Activated CD4-positive, CD25-positive, alpha-beta regulatory T cell (primary cell): Measurements from ENCODE around the gene CCR3.

Experiments
- DNase-seq, 4 experiments: peaks; one replicate each; lab custom pipeline; 2025; lab: John Stamatoyannopoulos, UW

CCR3 gene

DNA sequence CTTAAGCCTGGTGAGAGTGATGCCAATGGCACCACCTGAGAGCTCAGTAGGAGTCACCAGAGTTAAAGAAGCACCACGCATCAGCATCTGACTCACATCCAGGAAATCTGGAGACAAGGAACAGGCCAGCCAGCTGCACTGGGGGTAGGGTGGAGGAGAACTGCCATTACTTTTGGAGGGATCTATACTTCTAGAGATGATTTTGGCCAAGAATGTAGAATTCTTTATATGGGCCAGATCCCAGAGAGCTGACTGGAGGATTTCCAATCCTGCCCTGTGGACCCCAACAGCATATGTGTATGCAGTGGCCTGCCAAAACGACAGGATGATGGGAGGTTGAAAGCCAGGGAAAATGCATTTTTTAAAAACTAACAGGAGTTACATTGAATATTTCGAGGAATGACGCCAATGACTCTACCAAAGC, 29.8 kb downstream of the CCR3 start:
- DNase-seq: no peak

DNA sequence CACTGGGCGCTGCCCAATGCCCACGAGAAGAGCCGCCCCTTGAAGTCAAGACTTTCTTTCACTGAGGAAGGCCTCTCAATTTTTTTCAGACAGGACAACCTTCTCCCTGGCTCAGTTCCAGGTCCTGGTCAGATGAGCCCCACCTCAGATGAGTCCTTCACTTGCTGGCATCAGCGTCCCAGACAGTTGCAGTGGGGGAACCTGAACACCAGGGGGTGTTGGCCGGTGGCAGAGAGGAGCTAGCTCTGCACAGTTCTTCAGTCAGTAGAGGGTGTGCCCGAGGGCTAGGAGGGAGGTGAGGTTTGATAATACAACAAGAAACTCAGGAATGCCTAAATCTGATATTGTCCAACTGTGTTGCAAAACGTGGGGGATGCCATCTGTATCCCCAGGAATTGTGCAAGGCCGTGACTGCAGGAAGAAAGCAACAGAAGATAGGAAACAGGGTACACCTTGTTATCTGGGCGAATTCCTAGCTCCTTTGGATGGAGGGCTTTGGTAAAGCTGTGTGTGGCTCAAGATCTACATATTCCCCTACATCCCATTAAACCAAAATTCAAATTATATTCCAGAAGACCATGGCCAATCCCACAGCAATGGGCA, 34.3 kb downstream of the CCR3 start:
- peak; percentile 36 to 66 (median 50) for DNase-seq

DNA sequence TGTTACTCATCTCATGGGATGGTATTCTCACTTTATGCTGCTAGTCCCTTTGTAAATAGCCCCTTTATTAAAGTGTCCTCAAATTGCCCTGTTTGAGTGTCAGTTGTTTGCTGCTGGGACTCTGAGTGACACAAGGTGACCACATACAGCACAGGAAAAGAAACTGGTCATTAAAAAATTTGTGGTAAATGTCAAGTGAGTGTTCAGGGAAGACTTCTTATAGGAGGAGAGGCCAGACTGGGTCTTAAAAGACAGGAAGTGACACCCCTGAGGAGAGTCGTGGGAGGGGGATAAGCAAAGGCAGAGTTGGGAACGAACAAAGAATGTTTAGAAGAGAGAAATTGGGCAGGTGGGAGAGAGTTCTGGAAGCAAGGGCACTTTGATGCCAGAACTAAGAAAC, 35.2 kb downstream of the CCR3 start:
- DNase-seq: no peak

DNA sequence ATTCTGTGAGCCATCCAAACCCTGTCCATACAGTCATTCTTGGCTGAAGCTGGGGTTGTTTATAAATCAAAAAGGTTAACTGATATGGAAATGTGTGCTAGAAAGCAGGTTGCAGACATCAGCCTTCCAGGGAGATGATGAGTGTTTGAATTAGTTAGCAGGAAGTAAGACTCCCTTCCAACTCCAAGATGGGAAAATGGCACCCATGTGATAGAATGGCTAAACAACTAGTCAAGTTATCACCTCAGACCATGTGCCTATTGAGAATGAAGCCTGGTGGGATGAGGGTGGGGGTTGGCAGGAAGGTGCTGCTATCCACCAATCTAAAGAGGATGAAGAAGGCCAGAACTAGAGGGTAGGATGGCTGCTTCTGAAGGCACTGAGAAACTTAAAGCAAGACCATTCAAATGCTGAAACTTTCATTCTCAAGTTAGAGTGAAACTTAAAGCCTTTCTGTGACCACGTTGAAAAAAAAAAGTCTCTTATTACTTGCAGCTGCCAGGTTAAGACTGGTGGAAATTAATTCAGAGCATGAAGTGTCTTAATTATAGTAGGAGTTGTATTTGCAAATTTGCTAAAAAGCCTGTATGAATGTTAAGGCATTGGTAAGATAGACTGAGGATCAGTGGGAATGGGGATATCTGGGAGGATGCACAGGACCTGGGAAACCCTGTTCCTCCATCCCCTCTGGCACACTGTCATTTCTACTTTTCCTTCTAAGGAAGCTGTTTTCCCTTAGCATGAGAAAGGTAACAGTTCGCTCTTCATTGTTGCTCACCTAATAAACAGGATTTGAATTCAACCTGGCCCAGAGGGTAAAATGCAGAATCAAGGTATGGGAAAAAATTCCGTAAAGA, 36.8 kb downstream of the CCR3 start:
- DNase-seq: no peak

DNA sequence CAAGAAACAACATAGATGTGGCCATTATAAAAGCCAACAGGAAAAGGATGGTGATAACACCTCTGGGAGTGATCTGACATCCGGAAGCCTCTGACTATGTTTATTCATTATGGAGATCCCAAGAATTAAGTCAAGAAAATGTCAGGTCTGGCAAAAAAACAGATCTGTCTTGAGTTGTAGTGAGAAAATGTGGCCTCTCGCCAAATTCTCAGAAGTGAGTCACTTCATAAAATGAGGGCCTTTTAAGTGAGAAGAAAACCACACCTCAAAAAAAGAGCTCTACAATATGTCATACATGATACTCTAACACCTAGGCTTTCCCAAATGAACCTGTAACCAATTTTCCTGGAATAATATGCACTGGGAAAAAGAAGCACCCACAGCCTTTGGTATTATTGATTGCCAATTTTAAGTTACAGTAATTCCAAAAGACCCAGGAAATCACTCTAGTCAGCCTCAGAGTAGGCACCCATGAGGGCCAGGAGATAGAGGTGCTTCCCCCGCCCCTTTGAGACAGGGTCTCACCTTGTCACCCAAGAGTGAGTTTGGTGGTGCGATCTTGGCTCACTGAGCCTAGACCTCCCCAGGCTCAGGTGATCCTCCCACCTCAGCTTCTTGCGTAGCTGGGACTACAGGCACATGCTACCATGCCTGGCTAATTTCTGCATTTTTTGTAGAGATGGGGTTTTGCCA, 38.0 kb downstream of the CCR3 start:
- no peak for DNase-seq

DNA sequence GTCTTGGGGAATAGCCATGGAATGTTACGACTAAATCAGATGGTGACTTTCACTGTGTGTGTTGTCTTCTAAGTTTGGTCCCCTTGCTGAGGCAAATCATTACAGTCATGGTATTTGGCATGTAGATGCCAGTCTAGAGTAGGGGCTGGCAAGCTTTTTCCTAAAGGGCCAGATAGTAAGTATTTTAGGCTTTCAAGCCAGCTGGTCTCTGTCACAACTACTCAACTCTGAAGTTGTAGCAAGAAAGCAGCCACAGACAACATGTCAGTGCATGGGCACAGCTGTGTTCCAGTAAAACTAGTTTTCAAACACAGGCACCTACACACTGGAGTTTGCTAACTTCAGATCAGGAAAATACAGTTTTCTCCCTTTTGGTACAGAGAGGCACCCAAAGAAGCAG, 39.3 kb downstream of the CCR3 start:
- DNase-seq: no peak

DNA sequence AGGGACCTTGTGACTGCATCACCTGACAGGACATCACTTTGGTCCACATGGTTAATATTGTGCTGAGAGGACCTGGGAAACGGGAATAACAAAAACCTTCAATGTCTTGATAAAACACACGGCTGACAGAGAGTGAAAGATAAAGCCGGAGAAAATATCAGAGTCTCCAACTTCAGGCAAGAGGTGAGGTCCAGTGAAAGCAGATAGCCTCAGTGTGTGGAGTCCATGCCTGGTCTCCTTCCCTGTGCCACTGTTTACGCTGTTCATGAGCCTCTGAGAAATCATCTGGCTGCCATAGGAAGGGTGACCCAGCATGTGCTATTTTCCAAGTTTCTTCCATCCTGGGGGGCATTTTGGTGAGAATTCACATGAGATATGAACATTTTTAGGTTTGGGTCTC, 39.8 kb downstream of the CCR3 start:
- DNase-seq: no peak

DNA sequence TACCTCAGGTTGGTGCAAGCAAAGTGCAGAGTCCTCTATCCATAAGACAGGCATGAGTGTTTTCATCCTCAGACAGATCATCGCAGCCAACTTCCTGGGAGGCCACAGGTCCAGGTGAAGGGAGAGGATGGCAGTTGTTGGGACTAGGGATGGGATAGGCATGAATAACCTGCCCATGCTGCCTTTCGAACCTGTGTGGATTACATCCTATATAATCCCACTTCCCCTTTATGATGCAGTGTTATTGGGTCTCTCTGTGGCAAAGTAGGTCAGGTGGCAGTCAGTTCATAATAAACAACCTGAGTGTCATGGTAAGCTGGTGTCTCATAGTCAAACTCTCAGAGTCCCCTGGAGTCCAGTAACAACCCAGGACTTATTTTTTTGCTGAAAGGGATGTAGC, 40.4 kb downstream of the CCR3 start:
- DNase-seq: no peak

DNA sequence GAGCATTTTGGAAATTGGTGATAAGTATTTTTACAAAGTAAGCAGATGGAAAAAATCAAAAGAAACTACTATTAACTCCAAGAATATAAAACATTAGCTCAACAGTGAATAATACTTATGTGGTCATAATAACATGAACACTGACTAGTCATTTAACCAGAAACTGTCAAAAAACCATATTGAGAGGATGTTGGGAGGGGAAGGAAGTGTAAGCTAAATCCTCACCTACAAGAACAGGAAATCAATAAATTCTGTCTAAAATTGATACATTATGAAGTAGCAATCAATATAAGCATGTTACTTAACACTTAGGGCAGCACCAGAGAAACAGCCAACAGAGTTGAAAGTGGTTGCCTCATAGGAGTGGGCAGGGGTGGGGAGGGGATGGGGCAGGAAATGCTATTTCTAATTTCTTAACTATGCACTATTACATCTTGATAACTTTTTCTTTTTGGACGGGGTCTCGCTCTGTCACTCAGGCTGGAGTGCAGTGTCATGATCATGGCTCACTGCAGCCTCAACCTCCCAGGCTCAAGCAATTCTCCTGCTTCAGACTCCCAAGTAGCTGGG, 41.7 kb downstream of the CCR3 start:
- DNase-seq: no peak

DNA sequence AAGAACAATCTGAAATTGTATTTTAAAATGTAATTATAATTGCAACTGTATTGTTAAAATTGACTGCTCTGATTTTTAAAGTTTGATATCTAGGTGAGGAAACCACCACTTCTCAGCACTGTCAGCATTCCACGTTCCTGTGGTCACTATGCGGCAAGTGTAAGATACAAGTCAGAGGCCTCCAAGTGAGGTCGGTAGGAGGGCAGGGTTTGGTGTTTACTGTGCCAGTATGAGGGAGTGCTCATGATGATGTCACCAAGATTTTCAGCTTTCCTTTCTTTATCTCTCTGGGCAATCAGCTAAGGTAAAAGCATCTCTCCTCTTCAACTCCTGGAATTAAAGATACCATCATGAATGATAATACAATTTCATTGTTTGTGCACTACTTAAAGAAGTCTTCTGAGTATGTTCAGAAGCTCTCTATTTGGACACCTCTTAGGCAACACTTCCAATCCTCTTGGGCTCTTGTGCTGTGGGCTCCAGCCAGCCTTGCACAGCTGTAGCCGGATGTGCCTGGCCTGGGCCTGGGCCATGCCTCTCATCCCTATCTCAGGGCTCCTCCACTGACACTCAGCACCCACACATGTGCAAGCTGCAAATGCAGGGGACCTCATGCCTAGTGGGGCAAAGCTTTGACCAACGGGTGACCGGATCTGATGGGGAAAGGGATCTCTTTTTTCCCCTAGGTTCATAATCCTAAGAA, 42.9 kb downstream of the CCR3 start:
- no peak for DNase-seq

DNA sequence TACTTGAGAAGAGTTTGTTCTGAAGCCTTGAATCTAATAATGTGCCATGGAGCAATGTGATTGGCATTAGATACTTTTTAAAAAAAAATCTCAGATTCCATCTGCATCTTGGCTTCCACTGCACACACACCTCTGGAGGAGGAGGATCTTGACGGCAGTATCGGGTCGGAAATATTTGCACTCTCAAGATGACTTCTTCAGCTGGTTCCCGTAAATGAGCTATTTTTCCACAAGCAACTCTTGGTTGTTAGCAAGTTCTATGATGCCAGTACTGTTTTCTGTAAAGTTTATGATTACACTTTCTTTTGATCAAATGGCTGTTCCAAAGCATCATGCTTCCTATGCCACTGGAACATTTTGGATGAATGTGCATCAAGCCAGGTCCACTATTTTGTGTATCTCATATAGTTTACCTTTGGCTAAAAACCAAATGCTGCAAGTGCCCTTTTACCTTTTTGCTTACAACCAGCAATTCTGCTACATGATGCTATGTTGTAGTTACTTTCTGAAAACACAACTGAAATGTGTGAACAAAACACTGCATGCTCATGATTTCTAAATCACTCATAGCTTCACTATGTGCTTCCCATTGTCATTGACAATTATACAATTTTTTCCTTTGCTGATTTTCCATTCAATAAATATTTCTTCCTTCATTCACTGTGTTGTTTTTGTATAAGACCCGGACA, 43.8 kb downstream of the CCR3 start:
- no peak for DNase-seq

DNA sequence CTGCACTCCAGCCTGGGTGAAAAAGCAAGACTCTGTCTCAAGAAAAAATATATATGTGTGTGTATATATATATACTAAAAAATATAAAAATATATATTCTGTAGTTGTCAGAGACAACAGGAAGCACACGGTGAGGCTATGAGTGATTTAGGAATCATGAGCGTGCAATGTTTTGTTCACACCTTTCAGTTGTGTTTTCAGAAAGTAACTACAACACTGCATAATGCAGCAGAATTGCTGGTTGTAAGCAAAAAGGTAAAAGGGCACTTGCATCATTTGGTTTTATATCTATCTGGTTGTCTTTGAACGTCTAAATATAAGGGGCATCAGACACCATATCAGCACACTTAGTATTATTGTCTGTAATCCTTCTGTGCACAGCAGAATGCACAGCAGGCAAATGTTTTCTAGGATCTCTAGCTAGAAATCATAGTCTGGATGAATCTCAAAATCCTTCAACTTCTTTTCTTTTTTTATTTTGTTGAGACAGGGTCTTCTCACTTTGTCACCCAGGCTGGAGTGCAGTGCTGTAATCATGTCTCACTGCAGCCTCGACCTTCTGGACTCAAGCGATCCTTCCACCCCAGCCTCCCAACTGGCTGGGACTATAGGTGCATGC, 44.8 kb downstream of the CCR3 start:
- no peak for DNase-seq

DNA sequence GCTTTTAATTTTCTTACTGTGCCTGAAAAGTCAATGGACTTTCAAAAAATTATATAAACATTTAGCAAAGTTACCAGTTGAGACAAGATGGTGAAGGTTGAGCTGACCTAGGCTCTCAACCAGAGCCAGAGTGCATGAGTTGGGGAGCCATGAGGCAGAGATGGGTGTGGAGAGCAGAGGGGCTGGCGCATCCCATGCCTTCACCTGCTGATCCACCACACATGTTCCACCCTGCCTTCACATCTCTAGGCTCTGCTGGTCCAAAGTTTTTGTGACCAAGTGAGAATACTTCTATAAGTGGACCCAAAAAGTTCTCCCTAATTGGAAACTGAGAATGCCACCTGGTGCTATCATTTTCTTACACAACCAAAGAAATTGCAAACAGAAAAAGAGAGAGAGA, 47.3 kb downstream of the CCR3 start:
- DNase-seq: no peak

DNA sequence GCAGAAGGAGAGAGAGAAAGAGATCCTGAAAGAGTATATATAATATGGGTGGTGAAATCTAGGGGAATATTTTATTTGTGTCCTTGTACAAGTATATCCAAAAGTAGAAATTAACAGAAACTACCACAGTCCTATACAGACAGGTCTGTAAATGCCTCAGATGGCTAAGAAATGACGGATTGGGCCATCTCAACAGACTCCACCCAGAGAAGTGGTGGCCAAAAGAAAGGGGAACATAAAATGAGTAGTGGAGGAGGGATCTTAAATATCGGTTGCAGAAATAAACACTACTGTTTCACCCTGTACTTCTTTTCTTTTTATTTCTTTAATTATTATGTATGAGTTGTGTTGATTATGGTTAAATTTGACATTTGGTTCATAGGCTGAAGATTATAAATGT, 47.7 kb downstream of the CCR3 start:
- no peak for DNase-seq

DNA sequence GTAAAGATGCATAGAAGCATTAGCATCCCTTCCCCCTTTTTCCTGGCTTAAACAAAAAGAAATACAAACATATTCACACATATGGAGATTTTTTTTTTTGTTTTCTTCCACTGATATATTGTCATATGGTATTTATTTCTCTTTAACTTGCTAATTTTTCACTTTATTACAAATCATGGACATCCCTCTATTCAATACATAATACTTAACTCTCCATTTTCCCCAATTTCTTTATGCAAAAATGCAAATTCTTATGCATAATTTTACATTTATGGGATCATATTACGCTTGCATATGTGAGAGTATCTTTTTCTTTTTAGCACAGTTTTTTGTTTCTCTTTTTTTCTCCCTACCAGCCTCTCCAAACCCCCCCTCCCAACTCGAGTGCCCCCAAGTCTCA, 48.8 kb downstream of the CCR3 start:
- no peak for DNase-seq

DNA sequence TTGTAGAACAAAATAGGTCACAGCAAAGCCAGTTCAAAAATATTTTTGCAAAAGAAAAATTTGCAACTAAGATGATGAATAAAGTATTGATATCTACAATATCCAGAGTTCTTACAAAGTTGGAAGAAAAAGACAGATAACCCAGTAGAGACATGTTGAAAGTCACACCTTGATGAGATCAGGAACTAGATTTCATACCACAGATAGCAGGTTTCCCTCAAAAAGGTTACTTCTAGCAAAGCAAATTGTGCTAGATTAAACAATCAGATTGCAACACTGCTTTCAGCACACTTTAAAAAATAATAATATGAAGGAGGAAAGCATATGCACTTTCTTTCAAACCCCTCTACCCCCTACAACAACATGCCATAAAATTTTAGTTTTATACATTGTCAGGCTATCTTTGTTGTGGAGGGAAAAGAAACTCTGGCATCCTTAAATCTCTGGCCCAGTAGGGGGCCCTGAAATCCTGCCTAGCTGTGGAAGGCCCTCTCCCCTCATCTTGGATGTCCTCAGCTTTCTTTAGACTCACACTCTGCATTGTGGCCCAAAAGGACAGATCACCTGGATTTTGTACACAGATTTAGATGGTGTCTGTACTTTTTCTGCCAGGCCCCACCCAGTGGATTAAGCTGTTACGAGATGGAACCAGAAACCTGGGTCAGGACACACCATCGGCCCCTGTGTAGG, 50.9 kb downstream of the CCR3 start:
- DNase-seq: no peak

DNA sequence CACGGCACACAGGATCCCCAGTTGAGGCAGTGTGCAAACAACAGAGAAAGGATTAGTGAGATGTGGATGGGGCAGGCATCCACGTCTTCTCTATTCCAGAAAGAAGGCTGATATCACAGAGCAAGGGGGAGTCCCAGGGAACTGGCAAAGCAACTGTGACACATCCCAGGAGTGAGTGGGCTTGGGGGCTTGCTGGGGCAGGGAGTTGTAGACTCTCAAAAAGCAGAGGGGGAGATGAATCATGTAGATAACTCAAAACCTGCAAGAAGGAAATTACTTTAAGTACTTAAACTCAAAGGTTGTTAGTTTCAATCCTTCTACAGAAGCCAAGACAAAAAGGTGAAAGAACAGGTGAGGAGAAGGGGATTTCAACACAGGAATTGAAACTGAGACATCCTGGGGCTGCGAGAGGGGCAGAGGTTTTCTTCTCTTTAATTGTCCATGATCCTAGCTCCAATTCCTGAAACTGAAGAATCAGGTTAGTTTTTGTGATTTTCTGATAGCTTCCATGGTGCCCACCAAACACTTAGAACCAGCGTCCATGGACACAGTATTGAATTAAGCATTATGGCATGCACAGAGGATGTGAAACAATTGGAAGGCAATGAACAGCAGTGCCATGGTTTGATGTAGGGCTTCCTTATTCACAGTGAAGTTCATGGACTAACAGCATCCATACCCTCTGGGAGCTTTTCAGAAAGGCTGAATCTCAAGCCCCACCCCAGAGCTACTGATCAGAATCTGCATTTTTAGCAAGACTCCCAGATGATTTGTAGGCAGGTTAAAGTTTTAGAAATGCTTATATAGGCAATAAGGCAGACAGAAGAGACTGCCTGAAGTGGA, 52.0 kb downstream of the CCR3 start:
- peak in 2 of 4 experiments; percentile 14 to 25 for DNase-seq

DNA sequence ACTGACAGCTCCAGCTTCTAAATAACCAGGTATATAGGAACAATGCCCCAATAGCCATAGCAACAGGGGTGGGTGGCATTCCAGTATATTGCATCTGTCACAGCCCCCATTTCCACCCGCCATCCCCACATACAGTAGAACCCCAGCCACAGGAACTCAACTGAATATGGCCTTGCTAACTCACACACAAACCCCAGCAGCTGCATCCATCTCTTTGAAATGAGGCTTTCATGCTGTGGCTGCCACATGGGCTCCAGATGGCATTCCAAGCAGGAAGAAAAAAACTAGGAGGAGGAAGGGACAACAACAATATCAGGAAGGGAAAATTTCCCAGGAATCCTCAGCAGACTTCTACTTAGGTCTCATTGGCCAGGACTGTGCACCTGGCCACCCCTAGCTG, 54.6 kb downstream of the CCR3 start:
- no peak for DNase-seq

DNA sequence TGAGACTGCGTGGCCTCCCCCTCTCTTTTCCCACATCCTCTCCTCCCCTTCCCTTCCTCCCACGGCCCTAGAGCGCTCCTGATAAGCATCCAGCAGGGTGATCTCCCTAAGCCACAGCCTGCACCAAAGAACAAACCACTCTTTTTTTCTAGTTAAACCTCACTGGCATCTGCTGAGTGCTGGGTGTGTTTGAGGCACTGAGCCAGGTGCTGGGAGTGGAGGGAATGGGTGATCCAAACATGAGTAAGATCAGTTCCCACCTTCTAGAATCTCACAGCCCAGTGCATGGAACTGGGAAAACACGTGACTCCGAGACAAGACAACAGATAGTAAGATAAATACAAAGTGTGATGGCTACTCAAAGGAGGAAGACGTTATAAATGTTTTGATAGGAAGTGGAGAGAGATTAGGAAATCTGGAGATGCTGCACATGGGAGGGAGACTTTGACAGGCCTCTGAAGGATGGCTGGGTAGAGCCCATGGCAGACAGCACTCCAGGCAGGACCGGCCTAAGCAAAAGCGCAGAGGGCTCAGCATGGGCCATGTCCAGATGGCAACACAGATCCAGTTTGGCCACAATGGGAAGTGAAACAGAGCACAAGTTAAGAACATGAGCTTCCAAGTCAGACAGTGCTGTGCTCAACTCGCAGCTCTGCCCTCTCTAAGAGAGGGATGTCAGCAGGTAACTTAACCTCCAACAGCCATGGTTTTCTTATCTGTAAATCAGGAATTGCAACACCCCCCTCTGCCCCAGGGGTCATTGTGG, 55.6 kb downstream of the CCR3 start:
- DNase-seq: no peak
